MM.1S (cell line): ENCODE data around the gene CEL.

ENCODE experiments used
- DNase-seq: peaks from one replicate; pipeline ENCODE4 v3.0.0-alpha.2; 2015
- H2AFZ ChIP-seq: fragments of 300-600 bp; sonication (generic); 2 replicates; pipeline ENCODE4 v1.6.0; 2016; ENCODE audit warnings: antibody characterized with exemption, low read length
- H3F3A ChIP-seq: fragments of 300-600 bp; sonication (generic); 2 replicates; pipeline ENCODE4 v1.6.1; 2016; ENCODE audit warnings: mild to moderate bottlenecking, antibody characterized with exemption, low read length, moderate library complexity, mixed read lengths; ENCODE audit not compliant: insufficient read depth
- H3K27ac ChIP-seq: fragments of 300-600 bp; sonication (generic); 2 replicates; pipeline ENCODE4 v1.5.1; 2016; ENCODE audit warnings: mild to moderate bottlenecking, low read length
- H3K27me3 ChIP-seq: fragments of 300-600 bp; sonication (generic); replicated peaks from 2 replicates; pipeline ENCODE4 v1.6.0; 2016; ENCODE audit warnings: low read length; ENCODE audit not compliant: insufficient read depth
- H3K36me3 ChIP-seq: fragments of 300-600 bp; sonication (generic); replicated peaks from 2 replicates; pipeline ENCODE4 v1.6.1; 2016; ENCODE audit warnings: mild to moderate bottlenecking, low read length, mixed read lengths; ENCODE audit not compliant: insufficient read depth
- H3K4me1 ChIP-seq: fragments of 300-600 bp; sonication (generic); 2 replicates; pipeline ENCODE4 v1.6.1; 2016; ENCODE audit warnings: low read length, mixed read lengths
- H3K4me2 ChIP-seq: fragments of 300-600 bp; sonication (generic); 2 replicates; pipeline ENCODE4 v1.6.0; 2016; ENCODE audit warnings: low read depth, low read length
- H3K4me3 ChIP-seq: fragments of 300-600 bp; sonication (generic); 2 replicates; pipeline ENCODE4 v1.5.1; 2016; ENCODE audit warnings: low read length, mixed read lengths
- H3K79me2 ChIP-seq: fragments of 300-600 bp; sonication (generic); 2 replicates; pipeline ENCODE4 v1.6.1; 2016; ENCODE audit warnings: mixed run types, low read length, mixed read lengths
- H3K9ac ChIP-seq: fragments of 300-600 bp; sonication (generic); 2 replicates; pipeline ENCODE4 v1.6.1; 2016; ENCODE audit warnings: low read length, mixed read lengths
- H3K9me2 ChIP-seq: fragments of 300-600 bp; sonication (generic); replicated peaks from 2 replicates; pipeline ENCODE4 v1.6.1; 2016; ENCODE audit warnings: mild to moderate bottlenecking, low read length, mixed read lengths; ENCODE audit not compliant: insufficient read depth
- H3K9me3 ChIP-seq: fragments of 300-600 bp; sonication (generic); replicated peaks from 2 replicates; pipeline ENCODE4 v1.6.1; 2016; ENCODE audit warnings: mild to moderate bottlenecking, low read length, mixed read lengths; ENCODE audit not compliant: insufficient read depth
- H4K20me1 ChIP-seq: fragments of 300-600 bp; sonication (generic); 2 replicates; pipeline ENCODE4 v1.6.1; 2016; ENCODE audit warnings: mild to moderate bottlenecking, low read length, moderate library complexity, mixed read lengths; ENCODE audit not compliant: insufficient read depth
- CTCF ChIP-seq: fragments of 300-600 bp; sonication (generic); IDR thresholded peaks from 2 replicates; pipeline ENCODE4 v1.5.1; 2016; ENCODE audit warnings: antibody characterized with exemption, low read length, mixed read lengths
- EZH2 ChIP-seq: fragments of 300-600 bp; sonication (generic); optimal IDR thresholded peaks from 2 replicates; pipeline ENCODE3; 2017; ENCODE audit warnings: low read depth, mild to moderate bottlenecking, antibody characterized with exemption, low read length, mixed read lengths
- EZH2phosphoT487 ChIP-seq: fragments of 300-600 bp; sonication (generic); IDR thresholded peaks from 2 replicates; pipeline ENCODE4 v1.6.1; 2018; ENCODE audit warnings: antibody characterized with exemption, low read length

The CEL gene

GRCh38 chr9:133120501-133121197 lies 58.9 kb downstream of the CEL start:
- 0 out of 2 replicates have a peak overlapping the region, but pooled peaks have one; percentile 35 for H2AFZ ChIP-seq
- no peaks in the 10 kb centered on the region for H4K20me1 ChIP-seq
- H3K9me3 ChIP-seq: no peaks in the 10 kb centered on the region
- H3K36me3 ChIP-seq: no peaks in the 10 kb centered on the region
- peaks cover 6% of the 10 kb centered on the region; the same call in 1 of the 2 replicates for H3F3A ChIP-seq
- H3K79me2 ChIP-seq: peaks cover 17% of the 10 kb centered on the region; the same call in 1 of the 2 replicates
- TF ChIP-seq EZH2 (no peak), EZH2phosphoT487 (no peak), CTCF (no peak)
- no peak overlapping the region for H3K27ac ChIP-seq
- H3K9ac ChIP-seq: peak overlapping the region; percentile 83
- H3K27me3 ChIP-seq: no peaks in the 10 kb centered on the region
- no peaks in the 10 kb centered on the region for H3K9me2 ChIP-seq
- H3K4me3 ChIP-seq: peak overlapping the region; percentile 65
- H3K4me2 ChIP-seq: peak overlapping the region; percentile 98
- DNase-seq: no peak
- H3K4me1 ChIP-seq: 0 out of 2 replicates have a peak, but pooled peaks cover 3% of the 10 kb centered on the region
